SIG-M5 treated with dmso at 0.1 percent for 504 hours (cell line): ENCODE data around the gene ZNF787.
"Not testable (repeated sequence)": the region's sequence is repeated elsewhere in the genome, so short reads cannot be mapped to it uniquely, and the experiment has no call there.

ENCODE experiments used
- DNase-seq: peaks from one replicate; lab custom pipeline; 2025; ENCODE audit not compliant: unreplicated experiment; lab: John Stamatoyannopoulos, UW

ZNF787 gene

GRCh38 chr19:56106993-56107392 lies 14.1 kb downstream of the ZNF787 start:
- no peak for DNase-seq

- DNase-seq, result no peak
Observed at GRCh38 chr19:56106397-56106849, 14.7 kb downstream of the ZNF787 start.

- DNase-seq, result not testable (repeated sequence)
Observed at GRCh38 chr19:56105831-56106396, 15.2 kb downstream of the ZNF787 start.

- peak; percentile 6 for DNase-seq
Observed at GRCh38 chr19:56105090-56105701, 15.9 kb downstream of the ZNF787 start.

GRCh38 chr19:56104423-56104822 lies 16.7 kb downstream of the ZNF787 start:
- no peak for DNase-seq

GRCh38 chr19:56103027-56103614 lies 18.0 kb downstream of the ZNF787 start:
- no peak for DNase-seq

- DNase-seq, result no peak
Observed at GRCh38 chr19:56101746-56102535, 19.2 kb downstream of the ZNF787 start.

- no peak for DNase-seq
Observed at GRCh38 chr19:56101095-56101494, 20.0 kb downstream of the ZNF787 start.

GRCh38 chr19:56099638-56100539 lies 21.2 kb downstream of the ZNF787 start:
- DNase-seq, result no peak

GRCh38 chr19:56098731-56099568 lies 22.1 kb downstream of the ZNF787 start:
- no peak for DNase-seq

GRCh38 chr19:56098237-56098636 lies 22.9 kb downstream of the ZNF787 start:
- not testable (repeated sequence) for DNase-seq

- no peak for DNase-seq
Observed at GRCh38 chr19:56097776-56098175, 23.3 kb downstream of the ZNF787 start.

GRCh38 chr19:56097306-56097705 lies 23.8 kb downstream of the ZNF787 start:
- no peak for DNase-seq

- no peak for DNase-seq
Observed at GRCh38 chr19:56096665-56097064, 24.4 kb downstream of the ZNF787 start.

- no peak for DNase-seq
Observed at GRCh38 chr19:56094449-56094848, 26.6 kb downstream of the ZNF787 start.

- no peak for DNase-seq
Observed at GRCh38 chr19:56092685-56093631, 28.1 kb downstream of the ZNF787 start.

GRCh38 chr19:56091751-56092546 lies 29.1 kb downstream of the ZNF787 start:
- DNase-seq, result no peak

GRCh38 chr19:56091066-56091490 lies 30.0 kb downstream of the ZNF787 start:
- no peak for DNase-seq
